Activated naive CD4-positive, alpha-beta T cell (primary cell): ENCODE measurements around the gene ASB1.
"Not testable (repeated sequence)": the region's sequence is repeated elsewhere in the genome, so short reads cannot be mapped to it uniquely, and the experiment has no call there.

ENCODE experiments used
- DNase-seq, 4 experiments: peaks; one replicate each; lab custom pipeline; 2025; lab: John Stamatoyannopoulos, UW

The ASB1 gene

DNA sequence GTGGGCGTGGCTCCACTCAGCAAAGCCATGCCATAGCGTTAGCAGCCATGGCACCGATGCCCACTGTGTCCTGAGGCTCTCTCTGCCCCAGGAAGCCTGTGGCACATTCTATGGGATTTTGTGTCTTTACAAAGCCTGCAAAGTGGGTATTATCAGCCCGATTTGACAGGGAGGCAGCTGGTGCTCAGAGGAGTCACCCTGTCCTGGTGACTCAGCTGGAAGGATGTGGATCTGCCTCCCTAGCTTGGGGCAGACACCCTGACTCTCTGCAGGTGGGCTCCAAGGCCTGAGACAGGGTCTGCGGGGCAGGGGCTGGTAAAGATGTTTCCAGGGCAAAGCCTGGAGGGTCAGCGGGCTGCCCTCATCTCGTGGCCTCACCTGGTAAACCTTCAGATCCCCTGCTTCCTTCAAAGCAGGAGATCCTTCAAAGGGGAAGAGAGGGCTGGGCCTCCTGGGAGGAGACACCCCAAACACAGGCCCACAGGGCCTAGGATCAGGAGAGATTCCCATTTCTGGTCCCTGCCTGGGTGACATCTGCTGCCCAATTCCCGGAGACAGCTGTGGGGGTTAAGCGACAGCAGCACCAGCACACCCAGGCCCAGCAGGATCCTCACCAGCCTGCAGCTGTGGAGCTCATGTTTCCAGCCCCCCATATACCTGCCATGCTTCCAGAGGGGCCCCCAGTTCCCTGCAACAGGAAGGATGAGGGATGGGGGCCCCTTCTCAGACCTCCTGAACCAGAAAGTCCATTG lies 3.0 kb upstream of the ASB1 start:
- DNase-seq = no peak

GRCh38 chr2:238424313-238424700 lies 2.4 kb upstream of the ASB1 start:
- DNase-seq = no peak

DNA sequence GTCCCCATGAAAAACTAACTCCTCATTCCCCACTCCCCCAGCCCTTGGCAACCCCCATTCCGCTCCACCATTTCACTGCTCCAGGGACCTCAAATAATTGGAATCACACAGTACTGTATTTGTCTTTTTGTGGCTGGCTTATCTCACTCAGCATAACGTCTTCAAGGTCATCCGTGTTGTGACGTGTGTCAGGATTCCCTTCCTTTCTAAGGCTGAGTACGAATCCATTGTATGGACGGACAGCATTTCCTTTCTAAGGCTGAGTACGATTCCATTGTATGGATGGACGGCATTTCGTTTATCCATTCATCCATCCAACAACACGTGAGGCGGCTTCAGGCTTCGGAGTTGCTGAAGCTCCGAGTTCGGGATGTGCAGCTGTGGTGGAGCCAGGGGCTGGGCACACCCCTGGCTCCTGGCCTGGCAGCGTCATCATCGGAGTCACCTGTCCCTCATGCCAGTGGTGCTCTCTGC lies 1.2 kb upstream of the ASB1 start:
- DNase-seq = no peak

- no peak for DNase-seq
Observed at GRCh38 chr2:238425979-238426567, 654 bp upstream of the ASB1 start.

DNA sequence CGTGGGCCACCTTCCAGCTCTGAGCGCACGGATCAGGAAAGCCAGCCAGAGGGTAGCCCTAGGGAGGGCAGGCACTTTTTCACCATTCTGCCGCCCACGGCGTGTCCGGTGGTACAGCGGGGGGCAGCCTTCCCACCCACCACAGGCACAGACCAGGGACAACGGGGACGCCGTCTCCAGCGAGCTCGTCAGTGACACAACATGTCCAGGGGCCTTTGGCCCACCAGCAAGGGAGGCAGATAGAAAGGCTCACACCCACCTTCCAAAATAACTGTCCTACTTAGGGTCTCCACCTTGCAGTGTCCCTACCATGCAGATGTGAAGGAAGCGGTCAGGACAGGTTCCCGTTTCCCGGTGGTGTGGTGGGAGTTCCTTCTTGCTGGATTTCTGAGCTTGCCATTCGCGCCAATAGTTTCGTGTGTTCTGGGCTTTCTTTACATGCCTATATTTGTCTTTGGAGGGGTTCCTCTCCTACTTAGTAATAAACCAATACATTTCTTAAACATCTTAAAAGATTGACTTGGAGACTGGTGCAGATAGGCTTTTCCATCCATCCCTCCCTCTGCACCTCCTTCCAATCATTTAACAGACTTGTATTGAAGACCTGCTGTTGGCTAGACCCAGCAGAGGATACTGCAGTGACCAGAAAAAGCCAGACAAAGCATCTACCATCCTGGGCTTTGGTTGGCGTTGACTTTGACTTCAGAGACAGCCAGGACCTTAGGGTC lies 872 bp downstream of the ASB1 start:
- no peak for DNase-seq

GRCh38 chr2:238428866-238429265 lies 2.1 kb downstream of the ASB1 start:
- no peak for DNase-seq

DNA sequence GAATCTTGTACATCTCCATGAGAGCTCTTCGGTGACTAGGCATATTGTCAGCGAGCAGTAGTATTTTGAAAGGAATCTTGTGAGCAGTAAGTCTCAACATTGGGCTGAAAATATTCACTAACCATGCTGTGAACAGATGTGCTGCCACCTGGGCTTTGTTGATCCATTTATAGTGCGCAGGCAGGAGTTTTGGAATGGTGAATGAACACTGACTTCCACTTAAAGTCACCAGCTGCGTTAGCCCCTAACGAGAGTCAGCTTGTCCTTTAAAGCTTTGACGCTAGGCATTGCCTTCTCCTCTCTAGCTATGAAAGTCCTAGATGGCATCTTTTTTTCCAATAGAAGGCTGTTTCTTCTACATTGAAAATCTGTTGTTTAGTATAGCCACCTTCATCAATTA lies 4.1 kb downstream of the ASB1 start:
- no peak for DNase-seq

DNA sequence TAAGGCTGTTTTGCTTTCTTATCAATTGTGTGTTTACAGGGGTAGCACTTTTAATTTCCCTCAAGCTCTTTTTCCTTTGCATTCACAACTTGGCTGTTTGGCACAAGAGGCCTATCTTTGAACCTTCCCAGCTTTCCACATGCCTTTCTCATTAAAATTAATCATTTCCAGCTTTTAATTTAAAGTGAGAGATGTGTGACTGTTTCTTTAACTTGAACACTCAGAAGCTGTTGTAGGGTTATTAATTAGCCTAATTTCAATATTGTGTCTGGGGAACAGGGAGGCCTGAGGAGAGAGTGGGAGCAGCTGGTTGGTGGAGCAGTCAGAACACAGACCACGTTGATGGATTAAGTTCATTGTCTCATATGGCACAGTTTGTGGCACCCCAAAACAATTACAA lies 4.7 kb downstream of the ASB1 start:
- no peak for DNase-seq

DNA sequence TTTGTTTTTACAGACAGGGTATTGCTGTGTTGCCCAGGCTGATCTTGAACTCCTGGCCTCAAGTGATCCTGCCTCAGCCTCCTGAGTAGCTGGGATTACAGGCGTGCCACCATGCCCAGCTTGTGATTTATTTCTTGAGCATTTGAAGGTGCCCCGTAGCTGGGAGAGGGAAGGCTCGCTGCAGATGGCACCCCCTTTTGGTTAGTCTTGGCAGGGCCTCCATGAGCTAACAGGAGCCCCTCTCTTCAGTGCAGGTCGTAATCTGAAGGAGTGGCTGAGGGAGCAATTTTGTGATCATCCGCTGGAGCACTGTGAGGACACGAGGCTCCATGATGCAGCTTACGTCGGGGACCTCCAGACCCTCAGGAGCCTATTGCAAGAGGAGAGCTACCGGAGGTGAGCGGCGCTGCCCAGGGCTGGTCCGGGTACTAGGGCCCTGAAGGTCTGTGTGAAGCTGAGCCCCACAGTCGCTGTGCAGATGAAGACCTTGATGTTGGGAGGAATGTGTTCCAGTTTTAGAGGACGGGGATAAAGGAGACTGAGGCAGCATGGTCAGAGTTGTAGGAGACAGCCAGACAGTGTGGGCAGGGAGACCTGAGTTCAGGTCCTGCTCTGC lies 6.7 kb downstream of the ASB1 start:
- DNase-seq = no peak

DNA sequence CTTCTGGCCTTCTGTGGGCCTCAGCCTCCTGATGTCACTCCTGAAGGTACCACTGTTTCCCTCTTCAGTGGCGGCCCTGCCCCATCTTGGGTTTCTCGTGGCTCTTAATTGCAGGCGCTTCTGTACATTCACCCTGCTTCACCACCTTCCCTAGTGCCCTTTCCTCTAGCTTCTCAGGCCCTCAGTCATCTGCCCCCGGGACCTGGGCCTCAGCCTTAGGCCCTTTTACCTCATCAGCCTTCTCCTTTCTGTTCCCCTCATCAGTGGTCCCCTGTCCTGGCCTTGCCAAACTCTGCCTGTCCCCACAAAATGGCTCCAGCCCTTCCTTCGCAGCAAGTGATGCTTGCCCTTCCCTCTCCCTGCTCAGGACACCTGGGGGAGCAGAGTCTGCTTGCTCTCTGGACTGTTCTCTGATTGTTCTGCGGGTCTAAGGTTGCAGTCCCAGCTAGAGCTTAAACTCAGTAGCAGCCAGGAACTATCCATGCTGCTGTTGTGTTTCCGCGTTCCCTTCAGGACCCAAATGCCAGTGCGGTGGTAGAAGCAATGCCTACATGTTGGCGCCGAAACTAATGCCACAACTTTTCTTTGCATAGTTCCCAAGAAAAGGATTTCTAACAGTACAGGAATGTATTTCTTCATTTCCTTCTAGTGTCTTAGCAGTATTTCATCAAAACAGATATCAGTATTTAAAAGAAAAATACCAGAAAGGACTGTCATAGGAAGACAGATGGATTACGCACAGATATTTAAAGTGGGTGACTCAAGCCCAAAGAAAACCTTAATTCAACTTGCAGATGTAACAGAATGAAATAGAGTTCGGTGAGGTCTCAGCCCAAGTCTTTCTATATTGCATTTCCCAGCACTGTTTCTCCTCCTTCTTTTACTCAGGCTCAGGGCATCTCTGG lies 7.5 kb downstream of the ASB1 start:
- DNase-seq = no peak

GRCh38 chr2:238434846-238435751 lies 8.4 kb downstream of the ASB1 start:
- DNase-seq = no peak

GRCh38 chr2:238435752-238436096 lies 9.0 kb downstream of the ASB1 start:
- DNase-seq = no peak

GRCh38 chr2:238438856-238439849 lies 12.4 kb downstream of the ASB1 start:
- DNase-seq = no peak

- DNase-seq = no peak
Observed at GRCh38 chr2:238439917-238440316, 13.2 kb downstream of the ASB1 start.

- no peak for DNase-seq
Observed at GRCh38 chr2:238440331-238440730, 13.6 kb downstream of the ASB1 start.

DNA sequence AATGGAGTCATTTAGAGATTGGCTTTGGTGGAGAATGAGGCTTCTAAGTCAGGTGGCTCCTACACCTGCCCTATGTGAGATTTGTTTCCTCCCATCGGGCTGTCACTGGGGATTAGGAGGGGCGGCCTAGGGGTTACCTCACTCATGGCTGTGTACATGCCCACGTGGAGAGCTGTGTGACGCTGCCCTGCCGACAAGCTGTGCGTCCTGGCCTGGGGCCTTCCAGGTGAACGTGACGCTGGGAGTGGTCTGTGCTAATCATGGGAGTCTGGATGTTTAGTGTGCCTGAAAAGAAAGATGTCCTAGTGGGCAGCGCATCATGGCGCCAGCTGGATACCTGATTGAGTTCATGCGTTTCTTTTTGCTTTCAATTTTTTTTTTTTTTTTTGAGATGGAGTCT lies 14.0 kb downstream of the ASB1 start:
- no peak for DNase-seq

DNA sequence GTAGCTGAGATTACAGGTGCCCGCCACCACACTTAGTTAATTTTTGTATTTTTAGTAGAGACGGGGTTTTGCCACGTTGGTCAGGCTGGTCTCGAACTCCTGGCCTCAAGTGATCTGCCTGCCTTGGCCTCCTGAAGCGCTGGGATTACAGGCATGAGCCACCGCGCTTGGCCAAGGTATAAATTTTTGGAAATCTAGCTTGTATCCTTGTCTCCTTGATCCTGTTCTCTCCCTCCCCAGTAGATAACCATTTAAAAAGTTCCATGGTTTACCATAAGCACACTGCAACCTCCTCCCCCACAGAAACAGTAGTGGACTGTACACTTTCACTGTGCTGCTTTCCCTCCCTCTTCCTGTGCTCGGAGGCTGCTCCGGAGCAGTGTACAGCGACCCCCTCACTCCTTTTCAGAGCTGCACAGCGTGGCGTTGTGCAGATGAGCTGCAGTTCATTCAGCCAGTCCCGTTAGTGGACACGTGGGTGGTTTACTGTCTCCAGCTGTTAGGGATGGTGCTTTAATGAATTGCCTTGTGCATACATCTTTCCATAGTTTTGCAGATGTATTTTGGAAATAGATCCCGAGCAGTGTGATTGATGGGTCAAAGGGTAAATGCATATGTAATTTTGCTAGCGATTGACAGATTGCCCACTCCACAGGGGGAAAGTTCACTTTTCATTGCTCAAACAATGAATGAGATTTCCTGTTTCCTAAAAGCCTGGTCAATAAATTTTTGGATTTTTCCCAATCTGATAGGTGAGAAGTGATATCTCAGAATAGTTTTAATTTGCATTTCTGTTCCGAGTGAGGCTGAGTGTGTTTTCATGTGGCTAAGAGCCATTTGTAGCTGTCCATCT lies 14.8 kb downstream of the ASB1 start:
- no peak for DNase-seq

GRCh38 chr2:238442257-238442656 lies 15.5 kb downstream of the ASB1 start:
- not testable (repeated sequence) for DNase-seq

GRCh38 chr2:238444242-238444641 lies 17.5 kb downstream of the ASB1 start:
- DNase-seq = no peak
